ELR (cell line): Measurements from ENCODE around the gene VPS36.

Experiments used
- DNase-seq: peaks from one replicate; pipeline ENCODE4 v3.0.0-alpha.2; 2015; ENCODE audit warnings: low read depth

The VPS36 gene

DNA sequence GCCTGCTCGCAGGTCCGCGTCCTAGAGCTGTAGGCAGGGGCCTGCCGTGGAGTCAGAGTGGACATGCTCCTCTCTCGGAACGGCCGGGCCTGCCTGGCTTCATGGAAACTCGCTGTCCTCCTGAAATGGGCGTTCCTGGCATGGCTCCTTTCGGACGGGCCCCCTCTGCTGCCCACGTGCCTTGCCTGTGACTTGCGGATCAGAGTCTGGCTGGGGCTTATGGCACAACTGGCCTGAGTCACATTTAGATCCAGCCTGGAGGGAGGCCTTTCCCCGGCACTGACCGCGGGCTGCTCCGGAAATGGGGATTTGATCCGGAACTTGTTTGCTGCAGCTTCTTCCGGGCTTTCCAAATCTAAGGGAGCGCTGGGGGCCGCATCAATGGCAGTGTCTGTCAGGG, 72.5 kb downstream of the VPS36 start:
- no peak for DNase-seq

GRCh38 chr13:52374873-52375411, 75.5 kb downstream of the VPS36 start:
- DNase-seq = no peak

DNA sequence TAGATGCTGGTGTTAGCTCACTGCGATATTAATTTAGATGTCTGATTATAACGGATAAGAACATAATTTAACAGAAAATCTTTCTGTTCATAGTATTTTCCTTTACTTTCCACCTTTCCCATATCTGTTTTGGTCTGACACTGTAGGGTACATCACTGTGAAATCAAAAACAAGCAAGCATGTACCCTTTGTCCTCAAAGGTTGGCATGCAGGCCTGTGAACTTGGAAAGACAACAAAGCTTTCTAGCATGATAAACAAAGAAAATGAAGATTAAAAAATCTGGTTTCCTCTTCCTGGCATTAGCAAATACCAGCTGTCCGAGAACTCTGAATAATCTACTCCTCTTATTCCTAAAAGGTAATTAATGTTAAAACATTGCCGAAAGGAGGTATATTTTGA, 76.0 kb downstream of the VPS36 start:
- DNase-seq = no peak

DNA sequence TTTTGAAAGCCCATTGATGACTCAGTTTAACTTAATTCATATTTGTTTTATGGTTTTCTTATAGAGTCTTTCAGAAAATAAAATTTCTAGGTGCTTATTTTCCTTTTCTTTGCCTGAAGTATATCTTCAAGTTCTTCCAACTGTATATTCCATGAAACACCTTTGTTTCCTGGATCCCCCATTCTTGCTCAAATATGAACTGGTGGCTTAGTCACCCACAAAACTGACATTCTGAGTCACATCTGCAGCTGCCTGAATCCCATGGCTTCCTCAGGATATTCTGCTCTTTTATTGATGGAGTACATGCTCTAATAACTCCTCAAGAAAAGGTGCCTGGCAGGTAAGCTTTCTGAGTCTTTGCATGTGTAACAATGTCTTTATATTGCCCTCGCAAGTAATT, 77.2 kb downstream of the VPS36 start:
- peak; percentile 59 for DNase-seq

DNA sequence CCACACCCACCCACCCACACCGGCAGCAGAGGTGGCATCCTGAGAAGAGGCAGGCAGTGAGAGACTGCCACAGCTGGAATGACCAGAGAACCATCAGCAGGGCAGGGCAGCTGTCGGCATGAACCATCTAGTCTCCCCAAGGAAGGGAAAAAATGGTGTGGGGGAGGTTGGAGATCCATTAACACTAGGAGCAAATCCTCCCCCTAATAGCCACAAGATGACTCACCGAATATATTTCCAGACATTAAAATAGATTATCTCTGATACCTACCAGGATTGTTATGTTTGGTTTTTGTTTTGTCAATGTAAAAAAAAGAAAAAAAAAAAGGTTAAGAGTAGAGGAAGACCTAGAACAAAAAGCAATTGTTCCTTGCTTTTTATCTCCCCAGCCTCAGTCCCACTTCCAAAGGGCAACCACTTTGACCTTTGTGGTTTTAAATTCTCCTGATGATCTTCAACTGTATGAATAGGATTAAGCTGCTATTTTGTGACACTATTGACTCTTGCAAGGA, 78.6 kb downstream of the VPS36 start:
- peak; percentile 69 for DNase-seq

DNA sequence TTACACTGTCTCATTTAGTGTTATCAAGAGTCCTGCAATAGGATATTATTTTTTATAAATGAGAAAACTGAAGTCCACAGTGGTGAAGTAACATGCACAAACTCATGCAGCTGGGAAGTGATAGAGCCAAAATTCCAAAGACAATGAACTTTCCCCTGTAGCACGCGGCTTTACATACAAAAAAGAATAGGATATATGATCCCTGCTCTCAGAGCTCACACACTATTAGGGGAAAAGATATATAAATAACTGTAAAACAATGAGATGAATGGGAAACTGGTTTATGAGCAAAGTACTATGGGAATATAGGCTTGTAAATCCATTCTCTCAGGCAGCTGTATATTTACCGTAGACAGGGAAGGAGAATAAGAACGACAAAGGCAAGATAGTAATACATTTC, 84.1 kb downstream of the VPS36 start:
- no peak for DNase-seq
